Measurements from ENCODE around the gene MBL2. TPM values are rescaled to one million over a fixed set of nuclear protein-coding genes. Genes with fewer than 3 reads are reported as not detected.

MBL2 gene
- total RNA-seq, 8 experiments from 2014 or later, result not detected

GRCh38 chr10:52720018-52720417 is 52.6 kb downstream of the MBL2 start:
- H3K27ac ChIP-seq, result no peak overlapping the region
- WGBS, 10 experiments, result 67 to 100% (median 100%) methylated on average over 1 to 4 of the region's 4 CpGs
- H3K4me1 ChIP-seq (replicated peaks in 1 of 2), result no peaks in the 10 kb centered on the region
- in situ Hi-C loops (cut with MboI; ENCODE audit: low pct_unique_long_range_greater_than_20kb in 2 of 9, low sequenced_read_pairs in 9 of 9, unreplicated experiment in 9 of 9), result no loop called here
- no peak for ATAC-seq (replicated peaks in 6 of 8)
- no peak overlapping the region for H3K4me3 ChIP-seq

Data from motor neuron (in vitro differentiated cells).